Thoracic aorta (tissue), 2 donors: Measurements from ENCODE around the gene HNRNPL. TPM values are rescaled to one million over a fixed set of nuclear protein-coding genes. Genes with fewer than 3 reads are reported as not detected.
"Not testable (repeated sequence)": the region's sequence is repeated elsewhere in the genome, so short reads cannot be mapped to it uniquely, and the experiment has no call there.

ENCODE experiments used
- ATAC-seq: fragments of 150-250 bp; one replicate; pipeline ENCODE4 v1.8.0; 2017; ENCODE audit warnings: low read depth; ENCODE audit not compliant: insufficient number of reproducible peaks, low FRiP score
- DNase-seq: peaks from one replicate; pipeline ENCODE4 v3.0.0-alpha.2; 2020; ENCODE audit warnings: low spot score
- H3K27ac ChIP-seq, 2 donors: fragments of 200-600 bp; sonication (generic); 1 replicate in 1 of 2; 2 replicates in 1 of 2; pipeline ENCODE4 v1.5.1; 2016; ENCODE audit warnings: mild to moderate bottlenecking in 2 of 2, moderate library complexity in 2 of 2
- H3K27me3 ChIP-seq: fragments of 200-600 bp; sonication (generic); replicated peaks from 2 replicates; pipeline ENCODE4 v1.6.0; 2016; ENCODE audit warnings: mild to moderate bottlenecking; ENCODE audit not compliant: insufficient read depth
- H3K36me3 ChIP-seq: fragments of 200-600 bp; sonication (generic); one replicate; pipeline ENCODE4 v1.5.1; 2016
- H3K4me1 ChIP-seq, 2 donors: fragments of 200-600 bp; sonication (generic); 1 replicate in 1 of 2; 2 replicates in 1 of 2; pipeline versions ENCODE4 v1.5.1 to v1.6.0; 2016; ENCODE audit warnings: low read depth in 2 of 2, mild to moderate bottlenecking in 1 of 2; ENCODE audit not compliant: control insufficient read depth in 1 of 2
- H3K4me3 ChIP-seq: fragments of 200-600 bp; sonication (generic); 2 replicates; pipeline ENCODE4 v1.5.1; 2016; ENCODE audit warnings: mild to moderate bottlenecking
- H3K9me3 ChIP-seq: fragments of 200-600 bp; sonication (generic); 2 replicates; pipeline ENCODE4 v1.5.1; 2016
- total RNA-seq, 2 donors: library from RNA; depleted of rRNA; stranded (reverse); fragments of >200 nt; gene quantifications; one replicate each; pipeline versions ENCODE4 v1.1.0 to v1.2.3, GENCODE V29; 2016
- TF ChIP-seq, protein P1 (sequence below): fragments of 200-600 bp; sonication (generic); IDR thresholded peaks from one replicate; pipeline ENCODE4 v1.5.1; 2019; ENCODE audit warnings: antibody characterized with exemption

The HNRNPL gene
- total RNA-seq, 2 donors from 2014 or later = 153 to 167 TPM

DNA sequence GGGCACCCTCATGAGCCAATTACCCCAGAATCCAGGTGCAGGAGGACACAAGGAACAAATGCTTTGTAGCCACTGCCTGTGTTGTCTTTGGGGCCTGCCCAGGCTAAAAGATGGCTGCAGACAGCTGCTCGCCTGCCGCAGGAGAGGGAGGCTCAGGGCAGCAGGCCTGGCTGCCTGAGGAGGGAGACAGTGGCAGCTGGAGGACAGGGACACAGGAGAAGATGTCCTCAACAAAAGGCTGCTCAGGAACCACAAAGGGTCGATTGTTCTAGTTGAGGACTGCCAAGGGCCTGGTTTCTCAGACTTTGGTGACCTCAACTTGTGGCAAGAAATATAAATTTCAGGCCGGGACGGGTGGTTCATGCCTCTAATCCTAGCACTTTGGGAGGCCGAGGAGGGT lies 42.0 kb upstream of the HNRNPL start:
- Histone ChIP-seq H3K27me3 (no peaks in the 10 kb centered on the region), H3K4me3 (no peak overlapping the region), H3K36me3 (peaks cover 24% of the 10 kb centered on the region), H3K9me3 (no peaks in the 10 kb centered on the region), H3K4me1 (no peaks in the 10 kb centered on the region), H3K27ac (no peak overlapping the region)
- DNase-seq (no peak), ATAC-seq (no peak)
- TF ChIP-seq, protein P1, sequence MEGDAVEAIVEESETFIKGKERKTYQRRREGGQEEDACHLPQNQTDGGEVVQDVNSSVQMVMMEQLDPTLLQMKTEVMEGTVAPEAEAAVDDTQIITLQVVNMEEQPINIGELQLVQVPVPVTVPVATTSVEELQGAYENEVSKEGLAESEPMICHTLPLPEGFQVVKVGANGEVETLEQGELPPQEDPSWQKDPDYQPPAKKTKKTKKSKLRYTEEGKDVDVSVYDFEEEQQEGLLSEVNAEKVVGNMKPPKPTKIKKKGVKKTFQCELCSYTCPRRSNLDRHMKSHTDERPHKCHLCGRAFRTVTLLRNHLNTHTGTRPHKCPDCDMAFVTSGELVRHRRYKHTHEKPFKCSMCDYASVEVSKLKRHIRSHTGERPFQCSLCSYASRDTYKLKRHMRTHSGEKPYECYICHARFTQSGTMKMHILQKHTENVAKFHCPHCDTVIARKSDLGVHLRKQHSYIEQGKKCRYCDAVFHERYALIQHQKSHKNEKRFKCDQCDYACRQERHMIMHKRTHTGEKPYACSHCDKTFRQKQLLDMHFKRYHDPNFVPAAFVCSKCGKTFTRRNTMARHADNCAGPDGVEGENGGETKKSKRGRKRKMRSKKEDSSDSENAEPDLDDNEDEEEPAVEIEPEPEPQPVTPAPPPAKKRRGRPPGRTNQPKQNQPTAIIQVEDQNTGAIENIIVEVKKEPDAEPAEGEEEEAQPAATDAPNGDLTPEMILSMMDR = no peak

DNA sequence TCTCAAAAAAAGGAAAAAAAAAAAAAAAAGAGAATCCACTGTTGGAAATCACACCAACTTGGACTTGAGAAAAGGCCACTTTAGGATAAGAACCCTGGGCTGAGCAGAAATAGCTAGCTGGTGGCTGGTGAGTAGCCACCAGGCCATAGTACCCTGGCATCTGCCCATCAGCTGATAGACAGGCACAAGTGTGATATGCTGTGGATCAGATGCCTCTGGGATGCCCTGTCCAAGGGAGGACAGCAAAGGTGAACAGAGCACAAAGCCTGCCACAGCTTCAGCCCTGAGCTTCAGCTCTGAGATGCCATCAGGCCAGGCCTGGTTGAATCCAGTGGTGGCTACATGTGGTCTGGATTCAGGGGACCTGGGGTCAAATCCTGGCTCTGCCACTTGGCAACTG lies 40.9 kb upstream of the HNRNPL start:
- ATAC-seq (no peak), DNase-seq (no peak)
- Histone ChIP-seq H3K27ac (no peak overlapping the region), H3K4me3 (no peak overlapping the region), H3K4me1 (no peaks in the 10 kb centered on the region), H3K27me3 (no peaks in the 10 kb centered on the region), H3K36me3 (peaks cover 24% of the 10 kb centered on the region), H3K9me3 (no peaks in the 10 kb centered on the region)
- TF ChIP-seq, protein P1 = no peak

DNA sequence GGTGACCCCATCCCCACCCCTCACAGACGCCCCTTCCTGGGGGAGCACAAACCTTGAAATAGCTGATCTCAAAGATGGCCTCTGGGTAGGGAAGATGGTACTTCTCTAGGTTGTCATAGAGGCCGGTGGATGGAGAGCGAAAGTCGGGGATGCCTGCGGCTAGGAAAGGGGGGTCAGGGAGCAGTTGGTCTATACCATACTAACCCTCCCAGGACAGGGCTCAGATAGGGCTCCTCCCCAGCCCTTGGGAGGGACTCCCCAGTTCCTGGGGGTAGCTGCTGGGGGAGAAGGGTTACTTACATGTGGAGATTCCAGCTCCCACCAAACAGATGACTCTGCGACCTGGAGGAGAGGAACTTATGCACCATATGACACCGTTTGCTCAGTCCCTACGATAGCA lies 40.0 kb upstream of the HNRNPL start:
- TF ChIP-seq, protein P1 = no peak
- H3K4me1 ChIP-seq = no peaks in the 10 kb centered on the region
- H3K36me3 ChIP-seq = peaks cover 24% of the 10 kb centered on the region
- no peaks in the 10 kb centered on the region for H3K9me3 ChIP-seq
- no peaks in the 10 kb centered on the region for H3K27me3 ChIP-seq
- no peak overlapping the region for H3K4me3 ChIP-seq
- ATAC-seq (no peak), DNase-seq (no peak)
- H3K27ac ChIP-seq = no peak overlapping the region

GRCh38 chr19:38888876-38889275 lies 39.1 kb upstream of the HNRNPL start:
- DNase-seq = no peak
- TF ChIP-seq, protein P1 = no peak
- Histone ChIP-seq H3K9me3 (no peaks in the 10 kb centered on the region), H3K4me3 (no peak overlapping the region), H3K27me3 (no peaks in the 10 kb centered on the region), H3K4me1 (no peaks in the 10 kb centered on the region), H3K36me3 (peaks cover 24% of the 10 kb centered on the region), H3K27ac (no peak overlapping the region)
- no peak for ATAC-seq

GRCh38 chr19:38884691-38885090 lies 34.9 kb upstream of the HNRNPL start:
- not testable (repeated sequence) for H3K27me3 ChIP-seq, H3K9me3 ChIP-seq, ATAC-seq, H3K4me1 ChIP-seq, DNase-seq, H3K4me3 ChIP-seq, H3K27ac ChIP-seq
- H3K36me3 ChIP-seq = peaks cover 32% of the 10 kb centered on the region

- Histone ChIP-seq H3K27ac (no peak overlapping the region), H3K4me3 (no peak overlapping the region), H3K9me3 (no peaks in the 10 kb centered on the region), H3K4me1 (no peaks in the 10 kb centered on the region), H3K27me3 (no peaks in the 10 kb centered on the region), H3K36me3 (peaks cover 18% of the 10 kb centered on the region)
- DNase-seq (no peak), ATAC-seq (no peak)
- TF ChIP-seq, protein P1 = no peak
Observed at GRCh38 chr19:38883286-38883685, 33.5 kb upstream of the HNRNPL start.
